ENCODE results near the gene HGS. TPM values are rescaled to one million over a fixed set of nuclear protein-coding genes. Genes with fewer than 3 reads are reported as not detected.

HGS gene
- total and polyA plus RNA-seq, 2 of the 13 experiments (the other 11 are each of a cell fraction or from before 2014, with no cell fraction given), result 73.3 to 78.1 TPM

DNA sequence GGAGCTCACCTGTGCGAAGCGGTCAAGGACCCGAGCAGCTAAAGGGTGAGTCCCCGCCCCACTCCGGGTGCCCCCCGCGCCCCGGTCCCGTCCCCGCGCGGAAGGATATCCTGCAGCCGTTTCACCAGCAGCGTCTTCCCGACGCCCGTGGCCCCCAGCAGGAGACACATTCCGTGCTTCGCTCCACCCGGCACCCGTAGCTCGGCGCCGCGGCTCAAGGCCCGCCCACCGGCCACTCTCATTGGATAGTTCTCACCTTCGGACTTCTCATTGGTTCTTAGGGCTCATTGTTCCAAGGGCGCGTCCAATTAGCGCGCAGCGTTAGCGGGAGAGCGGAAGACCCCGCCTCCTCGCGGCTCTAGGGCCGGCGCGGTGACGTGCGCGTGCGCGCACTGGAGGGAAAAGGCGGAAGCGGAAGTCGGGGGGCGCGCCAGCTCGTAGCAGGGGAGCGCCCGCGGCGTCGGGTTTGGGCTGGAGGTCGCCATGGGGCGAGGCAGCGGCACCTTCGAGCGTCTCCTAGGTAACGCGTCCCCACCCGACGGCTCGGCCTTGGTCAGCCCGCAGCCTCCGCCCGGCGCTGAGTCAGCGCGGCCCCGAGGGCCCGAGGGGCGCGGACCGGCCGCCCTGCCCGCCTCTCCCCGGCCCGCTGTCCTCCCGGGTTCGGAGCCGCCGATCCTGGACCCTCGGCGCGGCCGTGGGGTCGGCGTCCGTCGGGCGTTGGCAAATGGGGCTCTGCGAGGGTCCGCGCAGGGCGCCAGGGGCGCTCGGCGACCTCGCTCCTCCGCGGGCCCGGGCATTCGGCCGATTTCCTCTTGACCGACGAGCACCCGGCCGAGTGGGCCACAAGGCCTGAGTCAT is at the start of gene HGS, which contains the start of gene ARL16 (continued):
- TF ChIP-seq, protein P1, sequence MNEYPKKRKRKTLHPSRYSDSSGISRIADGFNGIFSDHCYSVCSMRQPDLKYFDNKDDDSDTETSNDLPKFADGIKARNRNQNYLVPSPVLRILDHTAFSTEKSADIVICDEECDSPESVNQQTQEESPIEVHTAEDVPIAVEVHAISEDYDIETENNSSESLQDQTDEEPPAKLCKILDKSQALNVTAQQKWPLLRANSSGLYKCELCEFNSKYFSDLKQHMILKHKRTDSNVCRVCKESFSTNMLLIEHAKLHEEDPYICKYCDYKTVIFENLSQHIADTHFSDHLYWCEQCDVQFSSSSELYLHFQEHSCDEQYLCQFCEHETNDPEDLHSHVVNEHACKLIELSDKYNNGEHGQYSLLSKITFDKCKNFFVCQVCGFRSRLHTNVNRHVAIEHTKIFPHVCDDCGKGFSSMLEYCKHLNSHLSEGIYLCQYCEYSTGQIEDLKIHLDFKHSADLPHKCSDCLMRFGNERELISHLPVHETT (CRISPR knock-in tag; conservative IDR thresholded peaks at IDR 0.05), result 0 out of 2 replicates have a peak, but pooled peaks have one; percentile 74
- TF ChIP-seq KDM5B (CRISPR knock-in tag; IDR thresholded peaks at IDR 0.05; ENCODE audit: borderline replicate concordance), result peak; percentile 55; the same call in 1 of the 2 replicates
- TF ChIP-seq, protein P2, sequence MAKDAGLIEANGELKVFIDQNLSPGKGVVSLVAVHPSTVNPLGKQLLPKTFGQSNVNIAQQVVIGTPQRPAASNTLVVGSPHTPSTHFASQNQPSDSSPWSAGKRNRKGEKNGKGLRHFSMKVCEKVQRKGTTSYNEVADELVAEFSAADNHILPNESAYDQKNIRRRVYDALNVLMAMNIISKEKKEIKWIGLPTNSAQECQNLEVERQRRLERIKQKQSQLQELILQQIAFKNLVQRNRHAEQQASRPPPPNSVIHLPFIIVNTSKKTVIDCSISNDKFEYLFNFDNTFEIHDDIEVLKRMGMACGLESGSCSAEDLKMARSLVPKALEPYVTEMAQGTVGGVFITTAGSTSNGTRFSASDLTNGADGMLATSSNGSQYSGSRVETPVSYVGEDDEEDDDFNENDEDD (CRISPR knock-in tag; IDR thresholded peaks at IDR 0.05; ENCODE audit: borderline replicate concordance), result no peak; the same call in 1 of the 2 replicates
- TF ChIP-seq FOXJ3 (CRISPR knock-in tag; IDR thresholded peaks at IDR 0.05; ENCODE audit: borderline replicate concordance), result peak; percentile 53; the same call in 1 of the 2 replicates
- peak; percentile 17; the same call in 1 of the 2 replicates for TF ChIP-seq SP5 (CRISPR knock-in tag; IDR thresholded peaks at IDR 0.05; ENCODE audit: borderline replicate concordance, low read depth)
- no peak; the same call in 1 of the 2 replicates for TF ChIP-seq NFKB2 (CRISPR knock-in tag; IDR thresholded peaks at IDR 0.05; ENCODE audit: borderline replicate concordance)
- TF ChIP-seq, protein P3, sequence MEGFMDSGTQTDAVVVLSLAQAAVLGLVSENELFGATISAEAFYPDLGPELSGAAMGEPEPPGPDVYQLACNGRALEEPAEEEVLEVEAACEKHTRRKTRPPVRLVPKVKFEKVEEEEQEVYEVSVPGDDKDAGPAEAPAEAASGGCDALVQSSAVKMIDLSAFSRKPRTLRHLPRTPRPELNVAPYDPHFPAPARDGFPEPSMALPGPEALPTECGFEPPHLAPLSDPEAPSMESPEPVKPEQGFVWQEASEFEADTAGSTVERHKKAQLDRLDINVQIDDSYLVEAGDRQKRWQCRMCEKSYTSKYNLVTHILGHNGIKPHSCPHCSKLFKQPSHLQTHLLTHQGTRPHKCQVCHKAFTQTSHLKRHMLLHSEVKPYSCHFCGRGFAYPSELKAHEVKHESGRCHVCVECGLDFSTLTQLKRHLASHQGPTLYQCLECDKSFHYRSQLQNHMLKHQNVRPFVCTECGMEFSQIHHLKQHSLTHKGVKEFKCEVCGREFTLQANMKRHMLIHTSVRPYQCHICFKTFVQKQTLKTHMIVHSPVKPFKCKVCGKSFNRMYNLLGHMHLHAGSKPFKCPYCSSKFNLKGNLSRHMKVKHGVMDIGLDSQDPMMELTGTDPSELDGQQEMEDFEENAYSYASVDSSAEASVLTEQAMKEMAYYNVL (CRISPR knock-in tag; IDR thresholded peaks at IDR 0.05; ENCODE audit: borderline replicate concordance), result peak; percentile 15; the same call in 1 of the 2 replicates
- TF ChIP-seq, protein P4, sequence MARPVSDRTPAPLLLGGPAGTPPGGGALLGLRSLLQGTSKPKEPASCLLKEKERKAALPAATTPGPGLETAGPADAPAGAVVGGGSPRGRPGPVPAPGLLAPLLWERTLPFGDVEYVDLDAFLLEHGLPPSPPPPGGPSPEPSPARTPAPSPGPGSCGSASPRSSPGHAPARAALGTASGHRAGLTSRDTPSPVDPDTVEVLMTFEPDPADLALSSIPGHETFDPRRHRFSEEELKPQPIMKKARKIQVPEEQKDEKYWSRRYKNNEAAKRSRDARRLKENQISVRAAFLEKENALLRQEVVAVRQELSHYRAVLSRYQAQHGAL (CRISPR knock-in tag; IDR thresholded peaks at IDR 0.05; ENCODE audit: not compliant biosample characterization), result no peak
- 0 out of 2 replicates have a peak, but pooled peaks have one; percentile 8 for TF ChIP-seq NFE2L2 (IDR thresholded peaks at IDR 0.05; ENCODE audit: low read length)
- no peak for TF ChIP-seq CAMTA2 (CRISPR knock-in tag; IDR thresholded peaks at IDR 0.05; ENCODE audit: borderline replicate concordance)
- TF ChIP-seq ZNF607 (CRISPR knock-in tag; IDR thresholded peaks at IDR 0.05; ENCODE audit: borderline replicate concordance), result peak; percentile 70
- no peak for TF ChIP-seq SNRNP70 (IDR thresholded peaks at IDR 0.05; ENCODE audit: low read depth, low read length)
- peak; percentile 69; the same call in 1 of the 2 replicates for TF ChIP-seq ZSCAN25 (CRISPR knock-in tag; IDR thresholded peaks at IDR 0.05)
- TF ChIP-seq ZNF224 (CRISPR knock-in tag; IDR thresholded peaks at IDR 0.05), result 0 out of 2 replicates have a peak, but pooled peaks have one; percentile 39
- peak; percentile 62; the same call in 1 of the 2 replicates for TF ChIP-seq RXRA (CRISPR knock-in tag; IDR thresholded peaks at IDR 0.05)
- TF ChIP-seq ZNF605 (CRISPR knock-in tag; IDR thresholded peaks at IDR 0.05), result 0 out of 2 replicates have a peak, but pooled peaks have one; percentile 6
- TF ChIP-seq TAF15 (IDR thresholded peaks at IDR 0.05; ENCODE audit: low read depth, low read length, poor library complexity, severe bottlenecking), result no peak
- peak; percentile 65; the same call in 1 of the 2 replicates for TF ChIP-seq SMAD3 (CRISPR knock-in tag; IDR thresholded peaks at IDR 0.05)
- peak; percentile 58 for TF ChIP-seq HCFC1 (IDR thresholded peaks at IDR 0.05; ENCODE audit: low read depth, low read length)
- TF ChIP-seq, protein P5, sequence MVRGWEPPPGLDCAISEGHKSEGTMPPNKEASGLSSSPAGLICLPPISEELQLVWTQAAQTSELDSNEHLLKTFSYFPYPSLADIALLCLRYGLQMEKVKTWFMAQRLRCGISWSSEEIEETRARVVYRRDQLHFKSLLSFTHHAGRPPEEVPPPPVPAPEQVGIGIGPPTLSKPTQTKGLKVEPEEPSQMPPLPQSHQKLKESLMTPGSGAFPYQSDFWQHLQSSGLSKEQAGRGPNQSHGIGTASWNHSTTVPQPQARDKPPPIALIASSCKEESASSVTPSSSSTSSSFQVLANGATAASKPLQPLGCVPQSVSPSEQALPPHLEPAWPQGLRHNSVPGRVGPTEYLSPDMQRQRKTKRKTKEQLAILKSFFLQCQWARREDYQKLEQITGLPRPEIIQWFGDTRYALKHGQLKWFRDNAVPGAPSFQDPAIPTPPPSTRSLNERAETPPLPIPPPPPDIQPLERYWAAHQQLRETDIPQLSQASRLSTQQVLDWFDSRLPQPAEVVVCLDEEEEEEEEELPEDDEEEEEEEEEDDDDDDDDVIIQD (CRISPR knock-in tag; IDR thresholded peaks at IDR 0.05; ENCODE audit: low read depth), result peak; percentile 68; the same call in 1 of the 2 replicates
- TF ChIP-seq PHB2 (IDR thresholded peaks at IDR 0.05; ENCODE audit: partially characterized antibody), result no peak
- TF ChIP-seq ZNF782 (CRISPR knock-in tag; IDR thresholded peaks at IDR 0.05; ENCODE audit: borderline replicate concordance), result peak; percentile 26; the same call in 1 of the 2 replicates
